HG03103 (cell line): ENCODE data around the gene USB1.

Experiments used
- ATAC-seq: cut with Tn5 transposase; IDR thresholded peaks from one replicate; pipeline ENCODE4 v1.9.1; 2021; ENCODE audit warnings: low read depth; ENCODE audit not compliant: unreplicated experiment

USB1 gene, protein sequence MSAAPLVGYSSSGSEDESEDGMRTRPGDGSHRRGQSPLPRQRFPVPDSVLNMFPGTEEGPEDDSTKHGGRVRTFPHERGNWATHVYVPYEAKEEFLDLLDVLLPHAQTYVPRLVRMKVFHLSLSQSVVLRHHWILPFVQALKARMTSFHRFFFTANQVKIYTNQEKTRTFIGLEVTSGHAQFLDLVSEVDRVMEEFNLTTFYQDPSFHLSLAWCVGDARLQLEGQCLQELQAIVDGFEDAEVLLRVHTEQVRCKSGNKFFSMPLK

GRCh38 chr16:58000706-58001676 is at the start of gene USB1:
USB1 (plus strand) TSS chr16:58001407; CDS start chr16:58001484, 77 bp downstream.
- peak; percentile 73 for ATAC-seq

GRCh38 chr16:57952909-57953308 is 48.3 kb upstream of the USB1 start:
- no peak for ATAC-seq

DNA sequence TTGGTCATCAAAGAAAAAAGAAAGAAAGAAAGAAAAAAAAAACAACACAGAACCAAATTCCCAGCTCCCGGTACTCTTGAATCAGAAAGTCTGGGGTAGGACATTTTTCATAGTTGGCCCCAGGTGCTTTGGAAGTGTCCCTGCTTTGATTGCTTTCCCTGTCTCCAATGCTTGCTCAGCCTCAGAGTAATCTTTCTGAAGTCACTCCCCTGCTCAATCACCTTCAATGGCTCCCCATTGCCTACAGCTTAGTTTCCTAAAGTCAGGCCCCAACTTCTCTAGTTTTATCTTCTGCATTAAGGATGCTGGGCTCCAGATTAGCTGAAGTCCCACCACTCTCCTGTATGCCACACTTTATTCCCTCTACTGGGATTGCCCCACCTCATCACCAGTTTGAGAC is 47.4 kb upstream of the USB1 start:
- ATAC-seq: no peak

GRCh38 chr16:57955572-57956188 is 45.5 kb upstream of the USB1 start:
- no peak for ATAC-seq

DNA sequence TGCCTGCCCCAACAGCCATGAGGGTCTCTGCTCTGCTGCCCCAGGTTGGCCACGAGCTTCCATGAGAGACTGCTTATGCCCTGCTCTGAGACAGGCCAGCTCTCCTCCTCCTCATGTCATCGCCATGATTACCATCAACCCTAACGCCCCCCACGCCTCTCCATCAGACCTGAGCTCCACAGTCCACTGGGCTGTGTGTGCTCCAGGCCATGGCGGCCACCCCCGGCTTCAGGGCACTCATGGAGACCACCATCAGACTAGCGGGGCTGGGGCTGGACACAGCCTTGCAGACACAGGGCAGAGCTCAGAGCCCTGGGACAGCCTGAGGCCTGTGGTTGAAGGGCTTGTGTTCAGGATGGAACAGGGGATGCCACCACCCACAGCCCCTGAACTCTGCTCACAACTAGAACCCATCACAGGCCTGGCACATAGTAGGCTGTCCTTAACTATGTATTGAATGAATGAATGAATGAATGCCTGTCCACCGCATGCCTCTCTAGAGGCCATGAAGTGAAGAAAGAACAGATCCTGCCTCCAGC is 44.9 kb upstream of the USB1 start:
- no peak for ATAC-seq

DNA sequence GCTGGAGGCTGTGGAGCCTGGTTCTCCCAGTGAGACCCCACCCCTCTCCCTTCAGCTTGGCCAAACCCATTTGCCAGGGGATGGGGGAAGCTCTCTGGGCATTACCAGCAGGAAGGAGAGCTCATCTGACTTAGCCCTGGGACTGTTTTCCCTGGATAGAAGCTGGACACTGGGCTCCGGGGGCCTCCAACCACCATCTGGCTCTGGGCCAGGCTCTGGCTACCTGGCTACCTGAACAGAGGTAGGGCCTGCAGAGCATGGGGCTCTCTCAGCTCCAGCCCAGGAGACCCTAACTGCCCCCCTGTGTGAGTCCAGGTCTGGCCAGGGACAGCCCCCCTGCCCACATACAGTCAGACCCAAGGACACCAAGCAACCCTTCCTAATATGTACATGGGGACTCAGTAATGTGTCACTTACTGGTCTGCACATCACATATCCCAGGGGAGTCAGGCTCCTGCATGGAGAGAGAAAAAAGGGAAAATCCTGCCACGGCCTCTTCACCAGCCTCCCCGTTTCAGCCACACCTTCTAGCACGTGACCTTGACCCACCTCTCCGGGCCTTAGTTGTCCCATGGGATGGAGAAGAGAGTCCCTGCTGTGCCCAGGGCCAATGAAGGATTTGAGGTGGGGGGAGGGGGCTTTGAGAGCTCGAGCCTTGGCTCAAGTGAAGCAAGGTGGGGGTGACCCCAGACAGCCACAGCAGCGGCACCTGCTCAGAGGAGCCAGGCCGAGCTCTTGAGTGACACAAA is 44.1 kb upstream of the USB1 start:
- no peak for ATAC-seq

GRCh38 chr16:57957673-57958392 is 43.4 kb upstream of the USB1 start:
- no peak for ATAC-seq

DNA sequence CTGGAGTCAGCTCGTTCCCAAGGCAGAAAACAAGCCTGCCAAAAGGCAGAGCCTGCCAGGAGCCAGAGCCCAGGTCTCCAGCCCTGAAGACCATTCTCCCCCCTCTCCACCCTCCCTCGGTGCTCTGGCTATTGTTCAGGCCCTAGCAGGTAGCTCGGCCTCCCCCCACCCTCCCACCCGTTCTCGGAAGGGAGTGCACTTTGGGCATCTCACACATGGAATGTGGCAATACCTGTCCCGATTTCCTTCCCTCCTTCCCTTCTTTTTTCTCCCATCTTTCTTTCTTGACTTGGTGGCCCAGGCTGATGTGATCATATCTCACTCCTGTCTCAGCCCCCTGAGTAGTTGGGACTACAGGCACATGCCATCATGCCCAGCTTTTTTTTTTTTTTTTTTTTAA is 42.7 kb upstream of the USB1 start:
- ATAC-seq: no peak

GRCh38 chr16:57959121-57959520 is 42.1 kb upstream of the USB1 start:
- ATAC-seq: no peak

DNA sequence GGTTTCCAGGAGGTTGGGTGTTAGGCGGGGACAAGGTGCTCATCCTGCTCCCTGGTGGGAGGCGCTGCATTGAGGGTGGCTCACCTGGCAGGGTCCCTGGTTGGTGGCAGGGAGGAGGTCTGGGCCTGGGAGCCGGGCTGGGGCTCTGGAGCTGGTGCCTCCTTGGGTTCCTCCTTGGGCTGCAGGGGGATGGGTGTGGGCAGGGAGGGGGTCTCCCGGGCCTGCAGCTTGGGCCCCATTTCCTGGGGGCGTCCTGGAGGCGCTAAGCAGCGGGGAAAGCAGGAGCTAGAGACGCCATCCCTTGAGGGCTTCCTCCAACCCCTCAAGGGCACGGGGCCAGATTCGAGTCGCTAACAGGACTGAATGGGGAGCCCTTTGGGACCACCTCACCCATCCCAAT is 41.4 kb upstream of the USB1 start:
- ATAC-seq: no peak

DNA sequence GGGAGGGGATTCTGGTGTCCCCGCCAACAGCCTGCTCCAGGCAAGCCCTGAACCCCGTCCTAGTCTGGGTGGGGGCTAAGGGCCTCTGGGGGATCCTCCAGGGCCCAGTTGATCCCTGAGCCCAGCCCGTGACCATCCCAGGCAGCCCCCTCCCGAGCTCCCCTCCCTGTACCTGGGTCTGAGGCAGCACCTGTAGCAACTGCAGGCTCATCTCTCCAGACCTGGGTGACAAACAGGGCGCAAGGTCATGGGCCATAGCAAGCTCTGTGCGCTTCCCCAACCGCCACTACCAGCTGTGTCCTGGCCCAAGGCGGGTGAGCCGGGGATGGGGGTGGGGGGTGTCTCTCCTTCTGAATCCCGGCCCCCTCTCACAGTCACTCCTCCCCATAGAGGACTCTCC is 40.9 kb upstream of the USB1 start:
- ATAC-seq: no peak

DNA sequence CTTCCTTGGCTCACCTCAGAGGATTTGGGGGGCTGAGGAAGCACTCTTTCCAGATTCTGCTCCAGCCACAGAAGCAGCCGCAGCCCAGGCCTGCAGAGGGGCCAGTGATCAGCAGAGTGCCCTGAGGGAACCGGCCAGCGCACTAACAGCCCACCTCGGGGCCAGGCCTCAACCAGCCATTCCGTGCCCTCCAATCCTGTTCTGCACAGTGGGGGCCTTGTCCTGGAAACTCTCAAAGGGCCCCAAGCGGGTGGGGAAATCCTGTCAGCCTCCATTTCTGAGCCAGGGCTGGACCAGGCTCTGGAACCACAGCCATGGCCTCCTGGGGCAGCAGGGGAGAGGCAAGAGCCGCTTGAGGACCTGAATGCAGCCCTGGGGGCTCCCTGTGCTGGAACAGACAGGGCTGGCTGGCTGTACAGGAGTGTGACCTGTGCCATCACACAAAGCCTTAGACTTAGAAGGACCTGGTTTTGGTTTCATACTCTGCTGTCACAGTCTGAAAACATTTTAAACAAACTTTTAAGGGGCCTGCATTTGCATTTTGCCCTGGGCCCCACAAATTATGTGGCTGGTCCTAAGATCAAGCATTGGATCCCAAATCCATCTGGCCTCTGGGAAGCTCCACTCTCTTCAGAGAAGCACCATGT is 40.3 kb upstream of the USB1 start:
- no peak for ATAC-seq

GRCh38 chr16:57961538-57961937 is 39.7 kb upstream of the USB1 start:
- ATAC-seq: no peak

DNA sequence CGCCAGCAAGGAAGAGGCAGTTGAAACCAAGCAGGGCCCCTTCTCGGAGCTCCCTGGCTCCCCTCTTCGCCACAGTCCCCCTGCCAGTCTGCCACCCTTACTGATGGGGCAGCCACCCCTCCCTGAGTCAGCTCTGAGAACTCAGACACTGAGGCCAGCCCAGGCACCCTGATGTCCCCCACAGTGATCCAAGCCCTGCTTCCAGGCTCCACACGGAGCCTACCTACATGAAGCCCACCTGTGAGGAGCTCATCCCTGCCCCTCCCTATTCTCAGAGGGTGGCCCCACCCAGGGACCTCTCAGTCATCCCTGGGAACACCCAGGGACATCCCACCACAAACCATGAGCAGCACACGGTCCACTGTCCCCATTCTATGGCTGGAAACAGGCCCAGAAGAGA is 39.2 kb upstream of the USB1 start:
- ATAC-seq: no peak

GRCh38 chr16:57962756-57963155 is 38.5 kb upstream of the USB1 start:
- no peak for ATAC-seq

DNA sequence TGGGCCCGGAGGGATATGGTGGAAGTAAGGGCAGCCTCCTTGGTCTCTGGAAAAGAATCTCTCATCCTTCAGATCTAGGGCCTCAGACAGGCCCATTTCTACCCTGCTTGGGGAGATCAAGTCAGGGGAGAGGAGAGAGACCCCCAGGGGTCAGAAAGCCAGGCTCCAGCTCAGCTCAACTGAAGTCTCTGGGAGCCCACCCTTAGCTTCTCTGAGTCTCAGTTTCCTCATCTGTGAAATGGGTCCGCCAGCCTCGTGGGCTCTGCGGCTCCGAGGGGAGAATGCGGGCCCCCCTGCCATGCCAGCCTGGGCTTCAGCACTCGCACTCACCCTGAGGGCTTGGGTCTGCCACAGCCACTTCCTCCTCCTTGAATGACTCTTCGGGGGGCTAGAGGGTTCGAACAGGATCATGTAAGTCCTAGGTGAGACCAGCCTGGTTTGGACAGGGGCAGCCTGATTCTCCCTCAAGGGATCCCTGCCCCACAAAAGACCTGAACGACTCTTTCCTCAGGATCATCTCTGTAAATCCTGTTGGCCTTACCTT is 37.0 kb upstream of the USB1 start:
- ATAC-seq: no peak

DNA sequence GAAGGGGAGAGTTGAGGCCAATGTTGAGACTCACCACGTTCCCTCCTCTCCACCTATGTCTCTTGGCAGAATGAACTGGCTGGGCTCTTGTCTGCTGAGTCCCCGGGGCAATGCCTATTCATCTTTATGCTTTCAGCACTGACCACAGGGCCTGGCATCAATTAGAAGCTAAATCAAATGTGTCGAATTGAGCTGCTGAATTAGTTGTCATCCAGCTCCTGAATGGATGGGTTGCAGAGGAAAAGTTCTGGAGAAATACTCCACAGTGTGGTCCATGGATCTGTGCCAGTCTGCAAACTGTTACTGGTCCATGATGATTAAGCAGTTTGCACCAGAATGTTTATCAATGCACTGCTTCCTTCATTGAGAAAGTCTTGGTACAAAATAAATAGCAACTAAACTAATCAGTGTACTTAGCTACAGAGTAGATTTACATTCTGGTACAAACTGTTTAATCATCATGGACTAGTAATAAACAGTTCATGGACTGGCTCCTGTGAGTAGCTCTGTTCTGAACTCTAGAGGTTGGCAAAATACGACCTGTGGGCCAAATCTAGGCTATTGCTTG is 34.9 kb upstream of the USB1 start:
- ATAC-seq: no peak

- ATAC-seq: no peak
These were observed 34.2 kb upstream of the USB1 start for GRCh38 chr16:57966986-57967385.

- ATAC-seq: no peak
These were observed 33.3 kb upstream of the USB1 start for GRCh38 chr16:57967916-57968315.
